Activated B cell treated with CpG ODN at 0.5 μM for 24 hours (primary cell): Measurements from ENCODE around the gene SERPINB2. TPM values are rescaled to one million over a fixed set of nuclear protein-coding genes. Genes with fewer than 3 reads are reported as not detected.

ENCODE experiments used
- ATAC-seq: fragments of 200-7000 bp; cut with Tn5 transposase; one replicate; pipeline ENCODE4 v1.10.0; 2021; ENCODE audit warnings: low read depth, mild to moderate bottlenecking, moderate library complexity
- CTCF ChIA-PET: fragments of 350-600 bp; sonication (Branson Sonifier 250); formaldehyde crosslinking; loops from one replicate; lab custom pipeline; 2021; ENCODE audit warnings: antibody characterized with exemption; lab: Charles Lee
- POLR2A ChIA-PET: fragments of 350-600 bp; sonication (Branson Sonifier 250); formaldehyde crosslinking; loops from one replicate; lab custom pipeline; 2021; ENCODE audit warnings: antibody characterized with exemption; lab: Charles Lee
- DNase-seq: peaks from one replicate; pipeline ENCODE4 v3.0.0; 2022
- H3K27ac Mint-ChIP-seq: one replicate; pipeline ENCODE4 v1.8.0; 2020; ENCODE audit warnings: mixed read lengths
- H3K27me3 Mint-ChIP-seq: one replicate; pipeline ENCODE4 v1.8.0; 2021; ENCODE audit warnings: mixed read lengths
- H3K36me3 Mint-ChIP-seq: one replicate; pipeline ENCODE4 v1.8.0; 2021; ENCODE audit warnings: low read depth, mixed read lengths
- H3K4me1 Mint-ChIP-seq: one replicate; pipeline ENCODE4 v1.8.0; 2021; ENCODE audit warnings: mixed read lengths
- H3K4me3 Mint-ChIP-seq: one replicate; pipeline ENCODE4 v1.8.0; 2020; ENCODE audit warnings: mild to moderate bottlenecking, mixed read lengths
- H3K9me3 Mint-ChIP-seq: one replicate; pipeline ENCODE4 v1.8.0; 2020; ENCODE audit warnings: mixed read lengths
- CTCF ChIP-seq: fragments of 200-600 bp; IDR thresholded peaks from one replicate; pipeline ENCODE4 v1.8.0; 2022; ENCODE audit warnings: antibody characterized with exemption, mild to moderate bottlenecking
- intact Hi-C: fragments of 100-400 bp; cut with micrococcal nuclease; formaldehyde crosslinking; loops from one replicate; pipeline ENCODE4 v1.15.1; 2024
- total RNA-seq: library from RNA; stranded (reverse); gene quantifications from 2 replicates; pipeline ENCODE4 v1.2.3, GENCODE V29; 2022

SERPINB2 gene
- total RNA-seq, 1 donor from 2014 or later, result 0.33 TPM

- H3K27ac Mint-ChIP-seq, result no peak overlapping the region
- no peaks in the 10 kb centered on the region for H3K9me3 Mint-ChIP-seq
- no peaks in the 10 kb centered on the region for H3K36me3 Mint-ChIP-seq
- no peak for DNase-seq
- intact Hi-C loops, result no loop called here
- ChIA-PET POLR2A (no interaction called here), CTCF (no interaction called here)
- H3K4me3 Mint-ChIP-seq, result no peak overlapping the region
- TF ChIP-seq CTCF, result no peak
- no peaks in the 10 kb centered on the region for H3K4me1 Mint-ChIP-seq
- peaks cover 5% of the 10 kb centered on the region for H3K27me3 Mint-ChIP-seq
- no peak for ATAC-seq
Observed at GRCh38 chr18:63892566-63892965, 5.1 kb downstream of the SERPINB2 start.

- ATAC-seq, result no peak
Observed at GRCh38 chr18:63894106-63894772, 6.7 kb downstream of the SERPINB2 start.

GRCh38 chr18:63895190-63895589 lies 7.7 kb downstream of the SERPINB2 start:
- ATAC-seq, result no peak
- Mint-ChIP-seq H3K9me3 (no peaks in the 10 kb centered on the region), H3K36me3 (no peaks in the 10 kb centered on the region), H3K4me1 (no peaks in the 10 kb centered on the region), H3K27ac (no peak overlapping the region), H3K4me3 (no peak overlapping the region), H3K27me3 (peaks cover 8% of the 10 kb centered on the region)
- DNase-seq, result no peak
- no peak for TF ChIP-seq CTCF
- ChIA-PET CTCF (no interaction called here), POLR2A (no interaction called here)
- intact Hi-C loops, result no loop called here

More at GRCh38 chr18:63894106-63894772, 6.7 kb downstream of the SERPINB2 start:
- no peaks in the 10 kb centered on the region for H3K9me3 Mint-ChIP-seq
- TF ChIP-seq CTCF, result no peak
- no peak overlapping the region for H3K4me3 Mint-ChIP-seq
- CTCF ChIA-PET, result interaction anchor here (0.8 kb wide), 1 partner anchor 40 kb away, joined by 3 read pairs; no protein-coding TSS in a partner anchor
- no peaks in the 10 kb centered on the region for H3K36me3 Mint-ChIP-seq
- no peaks in the 10 kb centered on the region for H3K4me1 Mint-ChIP-seq
- DNase-seq, result no peak
- peaks cover 8% of the 10 kb centered on the region for H3K27me3 Mint-ChIP-seq
- H3K27ac Mint-ChIP-seq, result no peak overlapping the region
- POLR2A ChIA-PET, result no interaction called here
- intact Hi-C loops, result no loop called here

GRCh38 chr18:63897072-63897471 lies 9.6 kb downstream of the SERPINB2 start:
- ChIA-PET POLR2A (no interaction called here), CTCF (no interaction called here)
- Mint-ChIP-seq H3K4me1 (no peaks in the 10 kb centered on the region), H3K27ac (no peak overlapping the region), H3K4me3 (no peak overlapping the region), H3K9me3 (no peaks in the 10 kb centered on the region), H3K36me3 (no peaks in the 10 kb centered on the region), H3K27me3 (peaks cover 8% of the 10 kb centered on the region)
- no peak for DNase-seq
- TF ChIP-seq CTCF, result no peak
- no peak for ATAC-seq
- intact Hi-C loops, result no loop called here

- no peaks in the 10 kb centered on the region for H3K9me3 Mint-ChIP-seq
- DNase-seq (no peak), ATAC-seq (no peak)
- no peaks in the 10 kb centered on the region for H3K4me1 Mint-ChIP-seq
- POLR2A ChIA-PET, result no interaction called here
- H3K27me3 Mint-ChIP-seq, result peaks cover 6% of the 10 kb centered on the region
- TF ChIP-seq CTCF, result no peak
- CTCF ChIA-PET, result no interaction called here
- H3K36me3 Mint-ChIP-seq, result no peaks in the 10 kb centered on the region
- intact Hi-C loops, result no loop called here
- H3K27ac Mint-ChIP-seq, result no peak overlapping the region
- H3K4me3 Mint-ChIP-seq, result no peak overlapping the region
Observed at GRCh38 chr18:63899206-63899605, 11.7 kb downstream of the SERPINB2 start.
